CD4-positive, CD25-positive, alpha-beta regulatory T cell (primary cell): ENCODE data around the gene MAP2K4. TPM values are rescaled to one million over a fixed set of nuclear protein-coding genes. Genes with fewer than 3 reads are reported as not detected.

Experiments used
- ATAC-seq, 2 donors: fragments of 150-1000 bp; cut with Tn5 transposase; one replicate each; pipeline ENCODE4 v1.10.0; 2021; ENCODE audit warnings: low read depth in 2 of 2, moderate number of reproducible peaks in 2 of 2, moderate library complexity in 1 of 2
- DNase-seq, 3 donors: peaks; one replicate each; pipeline versions ENCODE4 v3.0.0 to v3.0.0-alpha.2; 2012 to 2022; ENCODE audit warnings: mixed read lengths in 1 of 3
- H3K27ac ChIP-seq: one replicate; pipeline ENCODE4 v1.7.0; 2013; ENCODE audit warnings: mild to moderate bottlenecking, low read length; ENCODE audit not compliant: insufficient read depth, poor library complexity, severe bottlenecking
- H3K27me3 ChIP-seq: one replicate; pipeline ENCODE4 v1.7.0; 2013; ENCODE audit warnings: low read length; ENCODE audit not compliant: control insufficient read depth, insufficient read depth
- H3K36me3 ChIP-seq: one replicate; pipeline ENCODE4 v1.7.0; 2013; ENCODE audit warnings: mild to moderate bottlenecking, low read length, moderate library complexity; ENCODE audit not compliant: control insufficient read depth, insufficient read depth
- H3K4me1 ChIP-seq: 2 replicates; pipeline ENCODE4 v1.7.0; 2013; ENCODE audit warnings: mild to moderate bottlenecking, low read length; ENCODE audit not compliant: insufficient read depth, control insufficient read depth, poor library complexity, severe bottlenecking
- H3K4me3 ChIP-seq: one replicate; pipeline ENCODE4 v1.7.0; 2013; ENCODE audit warnings: low read depth, mild to moderate bottlenecking, low read length, moderate library complexity
- H3K9me3 ChIP-seq, 2 experiments: 1 replicate in 1 of 2; 2 replicates in 1 of 2; pipeline ENCODE4 v1.7.0; 2013; ENCODE audit warnings: low read length in 2 of 2, mild to moderate bottlenecking in 1 of 2, moderate library complexity in 1 of 2; ENCODE audit not compliant: control insufficient read depth in 2 of 2
- H3K27ac Mint-ChIP-seq, 3 donors: one replicate each; pipeline ENCODE4 v1.8.0; 2020 to 2022; ENCODE audit warnings: mild to moderate bottlenecking in 3 of 3, mixed read lengths in 3 of 3, moderate library complexity in 2 of 3
- H3K27me3 Mint-ChIP-seq: one replicate; pipeline ENCODE4 v1.8.0; 2022; ENCODE audit warnings: mild to moderate bottlenecking, mixed read lengths
- H3K36me3 Mint-ChIP-seq: one replicate; pipeline ENCODE4 v1.8.0; 2020; ENCODE audit warnings: mixed read lengths
- H3K4me1 Mint-ChIP-seq, 4 donors: one replicate each; pipeline ENCODE4 v1.8.0; 2020 to 2022; ENCODE audit warnings: mixed read lengths in 4 of 4, mild to moderate bottlenecking in 1 of 4
- H3K4me3 Mint-ChIP-seq, 4 donors: one replicate each; pipeline ENCODE4 v1.8.0; 2020 to 2022; ENCODE audit warnings: mild to moderate bottlenecking in 4 of 4, mixed read lengths in 4 of 4, moderate library complexity in 3 of 4
- H3K9me3 Mint-ChIP-seq, 7 donors: one replicate each; pipeline ENCODE4 v1.8.0; 2020 to 2022; ENCODE audit warnings: mixed read lengths in 7 of 7, mild to moderate bottlenecking in 3 of 7, moderate library complexity in 2 of 7
- polyA plus RNA-seq, 4 donors: library from polyadenylated mRNA; unstranded; fragments of 300-500 nt; fragmentation: Illumina TruSeq; gene quantifications; one replicate each; pipeline ENCODE4 v1.2.3, GENCODE V29; 2021
- total RNA-seq: library from RNA; stranded (reverse); gene quantifications from one replicate; pipeline ENCODE4 v1.2.3, GENCODE V29; 2022

Gene MAP2K4
- total and polyA plus RNA-seq, 5 donors from 2014 or later: 25.1 to 30.6 (median 26.1) TPM

GRCh38 chr17:12089809-12090384 is 69.2 kb downstream of the MAP2K4 start:
- Mint-ChIP-seq H3K4me3 (no peak overlapping the region), H3K27ac (peak overlapping the region in 1 of 3 donors; percentile 23), H3K36me3 (peaks cover 31% of the 10 kb centered on the region), H3K27me3 (no peaks in the 10 kb centered on the region), H3K9me3 (no peaks in the 10 kb centered on the region), H3K4me1 (peaks cover 6 to 28% (median 16%) of the 10 kb centered on the region in 4 donors)
- Histone ChIP-seq H3K4me1 (no peaks in the 10 kb centered on the region), H3K27me3 (no peaks in the 10 kb centered on the region), H3K36me3 (peaks cover 5% of the 10 kb centered on the region), H3K27ac (no peak overlapping the region), H3K4me3 (no peak overlapping the region), H3K9me3 (no peaks in the 10 kb centered on the region)
- DNase-seq: peak in 1 of 3 donors; percentile 7
- ATAC-seq: no peak

GRCh38 chr17:12094336-12094735 is 73.7 kb downstream of the MAP2K4 start:
- Histone ChIP-seq H3K4me1 (no peaks in the 10 kb centered on the region), H3K36me3 (peaks cover 19% of the 10 kb centered on the region), H3K27ac (no peak overlapping the region), H3K27me3 (no peaks in the 10 kb centered on the region), H3K4me3 (no peak overlapping the region), H3K9me3 (no peaks in the 10 kb centered on the region)
- DNase-seq: no peak
- Mint-ChIP-seq H3K36me3 (peaks cover 36% of the 10 kb centered on the region), H3K27ac (no peak overlapping the region), H3K27me3 (no peaks in the 10 kb centered on the region), H3K4me1 (peaks cover 0 to 17% (median 9%) of the 10 kb centered on the region in 4 donors), H3K9me3 (no peaks in the 10 kb centered on the region), H3K4me3 (no peak overlapping the region)
- ATAC-seq: no peak

DNA sequence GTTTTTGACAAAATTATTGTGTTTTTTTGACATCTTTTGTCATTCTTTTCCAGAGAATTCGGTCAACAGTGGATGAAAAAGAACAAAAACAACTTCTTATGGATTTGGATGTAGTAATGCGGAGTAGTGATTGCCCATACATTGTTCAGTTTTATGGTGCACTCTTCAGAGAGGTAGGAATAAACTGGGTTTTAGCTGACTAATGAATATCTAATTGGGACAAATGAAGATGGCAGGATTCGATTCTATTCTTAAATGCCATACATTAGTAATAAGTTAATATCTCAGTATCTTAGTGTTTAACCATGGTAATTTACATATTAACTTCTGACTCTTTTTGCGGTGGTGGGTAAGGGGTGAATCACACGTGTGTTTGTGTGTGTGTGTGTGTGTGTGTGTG is 74.8 kb downstream of the MAP2K4 start:
- Histone ChIP-seq H3K27ac (no peak overlapping the region), H3K9me3 (no peaks in the 10 kb centered on the region), H3K4me1 (no peaks in the 10 kb centered on the region), H3K27me3 (no peaks in the 10 kb centered on the region), H3K4me3 (no peak overlapping the region), H3K36me3 (peaks cover 19% of the 10 kb centered on the region)
- Mint-ChIP-seq H3K9me3 (no peaks in the 10 kb centered on the region), H3K4me3 (no peak overlapping the region), H3K27me3 (no peaks in the 10 kb centered on the region), H3K4me1 (peaks cover 0 to 14% (median 11%) of the 10 kb centered on the region in 4 donors), H3K36me3 (peaks cover 42% of the 10 kb centered on the region), H3K27ac (no peak overlapping the region)
- ATAC-seq (no peak), DNase-seq (no peak)

DNA sequence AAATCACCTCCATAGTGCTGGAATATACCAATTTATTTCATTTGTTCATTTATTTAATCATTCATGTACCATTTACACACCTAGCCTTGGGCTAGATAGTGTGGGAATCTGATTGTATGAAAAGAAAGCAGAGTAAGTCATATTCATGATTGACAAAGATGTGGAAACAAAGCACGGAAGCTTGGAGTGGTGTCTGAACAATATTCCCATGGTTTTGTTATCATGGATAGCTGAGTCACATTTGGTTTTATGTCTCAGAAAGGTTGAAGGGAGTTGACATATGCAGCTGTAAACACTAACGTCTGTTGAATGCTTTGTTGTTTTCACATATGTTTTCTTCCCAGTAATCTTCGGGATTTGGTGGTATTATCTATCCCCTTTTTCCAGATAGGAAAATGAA is 76.6 kb downstream of the MAP2K4 start:
- Histone ChIP-seq H3K27me3 (no peaks in the 10 kb centered on the region), H3K4me3 (no peak overlapping the region), H3K27ac (no peak overlapping the region), H3K36me3 (peaks cover 19% of the 10 kb centered on the region), H3K9me3 (no peaks in the 10 kb centered on the region), H3K4me1 (no peaks in the 10 kb centered on the region)
- peaks cover 0 to 27% (median 11%) of the 10 kb centered on the region in 4 donors for H3K4me1 Mint-ChIP-seq
- H3K9me3 Mint-ChIP-seq: peaks cover 0 to 3% (median 0%) of the 10 kb centered on the region in 7 donors
- peak overlapping the region in 1 of 3 donors; percentile 60 for H3K27ac Mint-ChIP-seq
- ATAC-seq (no peak), DNase-seq (no peak)
- no peaks in the 10 kb centered on the region for H3K27me3 Mint-ChIP-seq
- peaks cover 45% of the 10 kb centered on the region for H3K36me3 Mint-ChIP-seq
- no peak overlapping the region for H3K4me3 Mint-ChIP-seq

DNA sequence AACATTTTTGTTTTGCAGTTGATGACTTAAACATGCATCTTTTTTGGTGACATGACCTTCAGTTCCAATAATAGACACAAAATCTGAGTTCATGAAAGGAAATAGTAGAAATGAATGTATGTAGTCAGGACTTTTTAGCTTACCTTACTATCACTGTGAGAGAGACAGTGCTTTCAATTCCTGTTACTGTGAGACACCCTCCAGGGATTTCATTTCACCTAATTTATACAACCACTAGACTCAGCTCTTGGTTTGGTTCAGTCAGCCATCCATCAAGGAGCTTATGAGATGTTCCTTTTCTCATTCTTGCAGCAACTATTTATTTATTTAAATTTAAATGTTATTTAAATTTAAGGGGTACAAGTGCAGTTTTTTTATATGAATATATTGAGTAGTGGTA is 77.9 kb downstream of the MAP2K4 start:
- ATAC-seq (no peak), DNase-seq (no peak)
- Histone ChIP-seq H3K27ac (no peak overlapping the region), H3K27me3 (no peaks in the 10 kb centered on the region), H3K36me3 (peaks cover 19% of the 10 kb centered on the region), H3K4me3 (no peak overlapping the region), H3K9me3 (no peaks in the 10 kb centered on the region), H3K4me1 (no peaks in the 10 kb centered on the region)
- Mint-ChIP-seq H3K4me1 (peaks cover 0 to 27% (median 12%) of the 10 kb centered on the region in 4 donors), H3K27ac (no peak overlapping the region), H3K9me3 (peaks cover 0 to 3% (median 0%) of the 10 kb centered on the region in 7 donors), H3K4me3 (no peak overlapping the region), H3K36me3 (peaks cover 50% of the 10 kb centered on the region), H3K27me3 (no peaks in the 10 kb centered on the region)

GRCh38 chr17:12099412-12099811 is 78.7 kb downstream of the MAP2K4 start:
- Mint-ChIP-seq H3K9me3 (peaks cover 0 to 3% (median 0%) of the 10 kb centered on the region in 7 donors), H3K27ac (no peak overlapping the region), H3K36me3 (peaks cover 51% of the 10 kb centered on the region), H3K4me1 (peaks cover 1 to 21% (median 16%) of the 10 kb centered on the region in 4 donors), H3K4me3 (no peak overlapping the region), H3K27me3 (no peaks in the 10 kb centered on the region)
- Histone ChIP-seq H3K9me3 (no peaks in the 10 kb centered on the region), H3K4me1 (no peaks in the 10 kb centered on the region), H3K27ac (no peak overlapping the region), H3K4me3 (no peak overlapping the region), H3K36me3 (peaks cover 19% of the 10 kb centered on the region), H3K27me3 (no peaks in the 10 kb centered on the region)
- DNase-seq: no peak
- no peak for ATAC-seq

DNA sequence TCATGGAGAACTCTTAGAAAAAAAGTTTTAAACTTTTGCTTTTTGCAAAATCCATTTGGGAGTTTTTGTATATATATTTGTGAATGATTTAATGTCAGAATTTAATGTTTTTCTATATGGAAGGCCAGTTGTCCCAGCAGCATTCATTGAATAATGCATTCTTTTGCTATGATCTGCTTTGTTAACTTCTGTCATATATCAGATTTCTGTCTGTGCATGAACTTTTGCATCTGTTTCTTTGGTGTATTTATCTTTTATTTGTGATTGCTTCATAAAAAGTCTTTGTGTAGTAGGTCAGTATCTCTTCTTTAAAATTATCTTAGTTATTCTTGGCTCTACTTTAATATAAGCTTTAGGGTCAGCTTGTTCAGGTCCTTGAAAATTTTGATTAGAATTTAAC is 84.2 kb downstream of the MAP2K4 start:
- Mint-ChIP-seq H3K4me1 (peaks cover 12 to 25% (median 17%) of the 10 kb centered on the region in 4 donors), H3K27me3 (no peaks in the 10 kb centered on the region)

DNA sequence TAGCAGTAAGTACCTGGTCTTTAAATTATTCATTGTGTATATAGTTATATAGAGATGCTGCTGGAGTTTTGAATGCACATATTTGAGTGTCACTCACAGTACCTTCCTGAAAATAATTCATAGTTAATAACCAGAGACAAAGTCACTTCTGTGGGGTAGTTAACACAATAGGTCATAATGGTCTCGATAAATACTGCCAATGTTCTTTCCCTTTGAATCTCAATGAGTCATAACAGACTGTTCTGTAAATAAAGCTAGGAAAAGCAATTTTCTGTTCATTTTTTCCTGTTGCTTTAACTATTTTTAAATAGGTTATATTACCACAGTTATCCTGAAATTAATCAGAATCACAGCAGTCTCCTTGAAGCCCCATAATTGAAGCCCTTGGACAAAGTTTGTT is 87.2 kb downstream of the MAP2K4 start:
- Histone ChIP-seq H3K9me3 (no peaks in the 10 kb centered on the region), H3K27ac (no peak overlapping the region), H3K36me3 (peaks cover 12% of the 10 kb centered on the region), H3K4me1 (no peaks in the 10 kb centered on the region), H3K4me3 (no peak overlapping the region), H3K27me3 (no peaks in the 10 kb centered on the region)
- H3K36me3 Mint-ChIP-seq: peaks cover 28% of the 10 kb centered on the region
- H3K4me1 Mint-ChIP-seq: peaks cover 0 to 23% (median 10%) of the 10 kb centered on the region in 4 donors
- no peaks in the 10 kb centered on the region for H3K9me3 Mint-ChIP-seq
- no peak overlapping the region for H3K4me3 Mint-ChIP-seq
- DNase-seq (no peak), ATAC-seq (no peak)
- no peaks in the 10 kb centered on the region for H3K27me3 Mint-ChIP-seq
- H3K27ac Mint-ChIP-seq: no peak overlapping the region

More for the DNA sequence above, 84.2 kb downstream of the MAP2K4 start:
- H3K4me3 ChIP-seq: no peak overlapping the region
- H3K27ac Mint-ChIP-seq: no peak overlapping the region
- H3K36me3 Mint-ChIP-seq: peaks cover 25% of the 10 kb centered on the region
- DNase-seq (no peak), ATAC-seq (no peak)
- H3K36me3 ChIP-seq: peaks cover 4% of the 10 kb centered on the region
- peaks cover 0 to 3% (median 0%) of the 10 kb centered on the region in 7 donors for H3K9me3 Mint-ChIP-seq
- no peak overlapping the region for H3K4me3 Mint-ChIP-seq
- H3K4me1 ChIP-seq: no peaks in the 10 kb centered on the region
- no peaks in the 10 kb centered on the region for H3K27me3 ChIP-seq
- H3K27ac ChIP-seq: no peak overlapping the region
- no peaks in the 10 kb centered on the region for H3K9me3 ChIP-seq
